Hindlimb muscle (tissue), 1 donor: Measurements from ENCODE around the gene METTL26. TPM values are rescaled to one million over a fixed set of nuclear protein-coding genes. Genes with fewer than 3 reads are reported as not detected.

Experiments
- DNase-seq: peaks from one replicate; pipeline ENCODE4 v3.0.0-alpha.2; 2013
- polyA plus RNA-seq: library from polyadenylated mRNA; unstranded; fragments of 120-200 nt; gene quantifications from one replicate; pipeline ENCODE4 v1.2.1, GENCODE V29; 2013; ENCODE audit not compliant: insufficient read length

The METTL26 gene
- polyA plus RNA-seq, 1 donor: 47.8 TPM

DNA sequence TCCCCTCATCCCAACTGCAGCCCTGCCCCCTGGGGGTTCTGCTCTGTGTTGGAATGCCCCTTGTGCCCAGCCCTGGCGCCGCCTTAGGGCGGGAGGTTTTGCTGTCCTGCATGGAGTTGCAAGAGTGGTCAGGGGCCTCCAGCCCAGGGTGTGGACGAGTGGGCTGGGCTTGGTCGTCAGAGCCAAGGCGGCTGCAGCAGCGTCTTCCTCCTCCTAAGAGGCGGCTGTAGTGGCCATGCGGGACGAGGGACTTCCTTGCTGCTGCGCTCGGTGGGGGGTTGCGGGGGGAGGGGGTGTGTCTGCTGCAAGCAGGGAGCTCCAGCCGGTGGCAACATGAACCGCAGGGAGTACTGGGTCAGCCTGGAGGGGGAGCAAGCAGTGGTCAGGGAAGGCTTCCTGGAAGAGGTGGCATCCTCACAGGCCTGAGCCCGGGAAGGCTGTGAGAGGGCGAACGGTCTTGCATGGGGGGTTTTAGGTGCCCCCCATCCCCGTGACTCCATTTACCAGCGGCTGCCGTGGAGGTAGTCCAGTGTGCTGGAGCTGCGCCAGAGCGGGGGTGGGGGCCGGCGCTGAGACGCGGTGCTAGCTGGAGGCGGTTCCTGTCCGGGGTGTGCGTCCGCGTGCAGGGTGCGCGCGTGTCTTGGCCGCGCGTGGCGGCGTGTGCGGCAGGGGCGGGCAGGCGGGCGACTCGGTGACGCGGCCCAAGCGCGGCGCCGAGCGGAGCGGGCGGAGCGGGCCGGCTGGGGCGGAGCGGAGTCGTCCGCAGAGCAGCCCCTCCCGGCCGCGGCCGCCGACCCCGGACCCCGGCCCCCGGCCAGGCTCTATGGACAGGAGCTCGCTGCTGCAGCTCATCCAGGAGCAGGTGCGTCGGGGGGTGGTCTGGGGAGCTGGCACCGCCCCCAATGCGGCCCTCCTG is 39.1 kb upstream of the METTL26 start, which contains the start of gene RHBDL1:
Gene RHBDL1 (plus strand): TSS at position 704 of the 916 bp plus-strand sequence. CDS start 120 bp downstream, at position 824.
- DNase-seq: no peak

- no peak for DNase-seq
Observed at GRCh38 chr16:674214-674881, 38.2 kb upstream of the METTL26 start.

GRCh38 chr16:673399-673991 is 37.4 kb upstream of the METTL26 start:
- no peak for DNase-seq

- DNase-seq: no peak
Observed at GRCh38 chr16:672851-673250, 36.7 kb upstream of the METTL26 start.

DNA sequence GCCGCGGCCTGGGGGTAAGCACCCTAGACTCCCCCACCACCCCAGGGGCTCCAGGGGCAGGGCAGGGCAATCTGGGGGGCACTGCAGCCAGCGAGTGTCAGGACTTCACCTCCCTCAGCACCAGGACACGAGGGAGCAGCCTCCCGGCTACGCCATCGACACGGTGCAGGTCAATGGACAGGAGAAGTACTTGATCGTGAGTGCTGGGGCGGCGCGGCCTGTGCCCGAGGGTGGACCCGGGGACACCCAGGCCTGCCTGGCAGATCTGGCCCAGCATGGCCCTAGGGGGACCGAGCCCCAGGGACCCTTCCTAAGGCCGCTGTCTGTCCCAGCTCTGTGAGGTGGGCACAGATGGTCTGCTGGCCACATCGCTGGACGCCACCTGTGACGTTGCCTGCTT is 36.3 kb upstream of the METTL26 start:
- DNase-seq: no peak

GRCh38 chr16:671353-672131 is 35.4 kb upstream of the METTL26 start:
- no peak for DNase-seq

DNA sequence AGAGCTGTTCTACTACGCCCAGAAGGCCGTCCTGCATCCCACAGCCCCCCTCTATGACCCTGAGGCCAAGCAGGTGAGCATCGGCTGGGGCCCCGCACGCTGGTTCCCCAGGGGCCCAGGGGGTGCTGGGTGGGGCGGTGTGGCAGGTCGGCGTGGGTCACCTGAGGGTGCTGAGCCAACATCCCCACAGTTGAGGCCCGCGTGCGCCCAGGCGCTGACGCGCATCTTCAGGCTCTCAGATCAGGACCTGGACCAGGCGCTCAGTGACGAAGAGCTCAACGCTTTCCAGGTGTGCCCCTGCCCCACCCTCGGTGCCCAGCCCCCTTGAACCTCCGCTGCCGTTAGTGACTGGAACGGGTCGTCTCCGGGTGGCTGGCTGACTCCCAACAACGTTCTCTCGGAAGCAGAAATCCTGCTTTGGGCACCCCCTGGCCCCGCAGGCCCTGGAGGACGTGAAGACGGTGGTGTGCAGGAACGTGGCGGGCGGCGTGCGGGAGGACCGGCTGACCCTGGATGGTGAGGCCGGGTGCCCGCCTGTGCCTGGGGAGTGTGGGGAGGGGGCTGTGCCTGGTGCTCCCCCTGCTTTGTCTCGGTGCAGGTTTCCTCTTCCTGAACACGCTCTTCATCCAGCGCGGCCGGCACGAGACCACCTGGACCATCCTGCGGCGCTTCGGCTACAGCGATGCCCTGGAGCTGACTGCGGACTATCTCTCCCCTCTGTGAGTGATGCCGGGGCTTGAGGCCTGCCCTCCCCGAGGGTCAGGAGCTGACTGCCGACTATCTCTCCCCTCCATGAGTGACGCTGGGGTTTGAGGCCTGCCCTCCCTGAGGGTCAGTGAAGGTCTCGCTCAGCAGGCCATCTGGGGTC is 34.6 kb upstream of the METTL26 start:
- no peak for DNase-seq

GRCh38 chr16:669666-670065 is 33.6 kb upstream of the METTL26 start:
- DNase-seq: no peak

GRCh38 chr16:668519-669171 is 32.5 kb upstream of the METTL26 start:
- DNase-seq: no peak

- peak; percentile 93 for DNase-seq
Observed at GRCh38 chr16:667780-668518, 31.8 kb upstream of the METTL26 start, which contains the start of gene RHOT2. Gene RHOT2, plus strand, starts transcription at chr16:668132. Its CDS starts 68 bp downstream, at chr16:668200.

DNA sequence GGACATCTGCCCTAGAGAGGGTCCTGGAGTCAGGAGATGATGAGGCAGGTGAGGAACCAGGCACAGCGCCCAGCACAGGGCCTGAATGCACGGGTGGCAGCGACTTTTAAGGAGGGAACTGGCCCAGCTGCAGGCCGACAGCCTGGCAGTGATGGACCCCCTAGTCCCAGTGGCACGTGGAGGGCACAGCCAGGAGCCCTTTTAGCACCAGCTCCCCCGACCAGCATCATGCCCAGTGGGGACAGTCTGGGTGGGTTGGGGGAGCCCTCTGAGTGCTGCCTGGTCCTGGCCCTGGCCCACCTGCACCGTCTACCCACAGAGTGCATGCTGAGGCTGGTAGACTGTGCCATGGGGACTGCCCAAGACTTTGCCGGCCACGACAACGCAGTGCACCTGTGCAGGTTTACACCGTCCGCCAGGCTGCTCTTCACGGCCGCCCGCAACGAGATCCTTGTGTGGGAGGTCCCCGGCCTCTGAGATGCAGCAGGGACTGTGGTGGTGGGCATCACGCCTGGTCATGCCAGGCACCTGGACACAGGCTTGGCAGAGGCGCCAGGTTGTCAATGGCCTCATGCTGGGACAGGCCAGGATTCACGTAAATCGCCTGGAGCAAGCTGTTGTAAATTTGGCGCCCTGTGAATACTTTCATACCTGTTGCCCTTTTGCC is 31.1 kb upstream of the METTL26 start:
- DNase-seq: no peak

- DNase-seq: no peak
Observed at GRCh38 chr16:666572-666971, 30.5 kb upstream of the METTL26 start.

GRCh38 chr16:662597-662996 is 26.5 kb upstream of the METTL26 start:
- no peak for DNase-seq

GRCh38 chr16:662095-662494 is 26.0 kb upstream of the METTL26 start:
- no peak for DNase-seq

DNA sequence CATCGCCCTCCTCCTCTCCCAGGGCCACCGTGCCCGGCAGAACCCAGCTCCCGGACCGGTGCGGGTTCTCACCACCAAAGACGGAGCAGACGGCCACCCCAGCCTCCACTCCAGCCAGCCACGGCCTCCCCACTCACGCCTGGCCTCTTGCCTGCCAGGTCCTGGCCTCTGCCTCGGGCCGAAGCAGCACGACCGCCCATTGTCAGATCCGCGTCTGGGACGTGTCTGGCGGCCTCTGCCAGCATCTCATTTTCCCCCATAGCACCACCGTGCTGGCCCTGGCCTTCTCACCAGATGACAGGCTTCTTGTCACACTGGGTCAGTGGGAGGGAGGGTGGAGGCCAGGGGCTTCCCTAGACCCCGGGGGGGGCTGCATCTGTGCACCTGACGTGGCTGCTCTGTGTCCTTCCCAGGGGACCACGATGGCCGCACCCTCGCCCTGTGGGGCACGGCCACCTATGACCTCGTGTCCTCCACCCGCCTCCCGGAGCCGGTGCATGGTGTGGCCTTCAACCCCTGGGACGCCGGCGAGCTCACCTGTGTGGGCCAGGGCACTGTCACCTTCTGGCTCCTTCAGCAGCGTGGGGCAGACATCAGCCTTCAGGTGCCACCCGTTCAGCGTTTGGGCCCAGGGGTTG is 25.2 kb upstream of the METTL26 start:
- no peak for DNase-seq

DNA sequence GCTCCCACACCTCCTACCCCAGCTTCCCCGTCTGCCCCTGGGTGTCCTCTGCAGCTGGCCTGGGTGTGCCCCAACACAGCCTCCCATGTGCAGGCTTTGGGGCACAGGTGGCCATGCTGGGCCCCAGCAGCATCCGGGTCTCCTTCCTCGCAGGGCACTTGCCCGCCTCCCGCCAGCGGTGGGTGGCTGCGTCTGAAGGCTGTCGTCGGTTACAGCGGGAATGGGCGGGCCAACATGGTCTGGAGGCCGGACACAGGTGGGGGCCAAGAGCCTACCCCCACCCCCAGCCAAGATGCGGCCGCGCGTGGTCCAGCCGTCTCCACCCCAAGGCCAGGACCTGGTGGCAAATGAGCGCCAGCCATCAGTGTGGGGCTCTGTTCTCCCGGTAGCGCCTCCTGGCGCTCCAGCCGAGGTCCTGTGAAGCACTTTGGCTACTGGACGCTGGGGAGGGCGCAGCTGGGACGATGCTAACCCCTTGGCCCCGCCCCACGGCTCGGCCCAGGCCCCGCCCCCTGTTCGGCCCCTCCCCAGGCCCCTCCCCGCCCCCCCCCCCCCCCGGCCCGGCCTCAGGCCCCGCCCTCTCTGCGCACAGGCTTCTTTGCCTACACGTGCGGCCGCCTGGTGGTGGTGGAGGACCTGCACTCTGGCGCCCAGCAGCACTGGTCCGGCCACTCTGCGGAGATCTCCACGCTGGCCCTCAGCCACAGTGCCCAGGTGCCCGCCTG is 24.5 kb upstream of the METTL26 start:
- peak; percentile 68 for DNase-seq

GRCh38 chr16:660132-660458 is 24.0 kb upstream of the METTL26 start:
- DNase-seq: no peak

DNA sequence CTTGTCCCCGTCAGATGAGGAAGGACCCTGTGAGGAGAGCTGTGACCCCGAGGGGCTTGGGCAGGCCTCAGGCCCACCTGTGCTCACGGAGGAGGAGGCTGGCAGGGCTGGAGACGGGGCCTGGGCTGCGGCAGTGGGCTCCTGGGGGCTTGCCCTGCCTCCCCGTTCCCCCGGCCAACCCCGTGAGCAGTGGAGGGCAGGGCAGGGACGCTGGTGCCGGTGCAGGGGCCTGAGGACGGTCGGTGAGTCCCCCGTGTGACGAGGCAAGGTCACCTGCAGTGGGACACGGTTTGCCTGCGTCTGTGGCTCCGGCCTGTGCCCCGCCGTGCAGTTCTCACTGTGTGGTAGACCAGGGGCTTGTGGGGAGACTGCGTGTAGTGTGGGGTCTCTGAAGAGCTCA is 23.5 kb upstream of the METTL26 start:
- DNase-seq: no peak
